Right hindlimb (tissue), 1 donor: ENCODE measurements around the gene FIGNL2.

ENCODE experiments used
- DNase-seq: peaks from one replicate; pipeline ENCODE4 v3.0.0-alpha.2; 2018

Gene FIGNL2

GRCh38 chr12:51852404-51853137 is 4.1 kb upstream of the FIGNL2 start:
- DNase-seq = no peak

- DNase-seq = no peak
Observed at GRCh38 chr12:51851413-51852124, 3.1 kb upstream of the FIGNL2 start.

- DNase-seq = no peak
Observed at GRCh38 chr12:51850965-51851299, 2.4 kb upstream of the FIGNL2 start.

GRCh38 chr12:51850081-51850964 is 1.8 kb upstream of the FIGNL2 start:
- DNase-seq = no peak

GRCh38 chr12:51848841-51849735 is 570 bp upstream of the FIGNL2 start:
- DNase-seq = peak; percentile 66

GRCh38 chr12:51847643-51848325 is 734 bp downstream of the FIGNL2 start:
- DNase-seq = peak; percentile 60

- DNase-seq = peak; percentile 74
Observed at GRCh38 chr12:51846911-51847642, 1.4 kb downstream of the FIGNL2 start.

GRCh38 chr12:51846271-51846691 is 2.2 kb downstream of the FIGNL2 start:
- DNase-seq = no peak

- DNase-seq = no peak
Observed at GRCh38 chr12:51845482-51845881, 3.0 kb downstream of the FIGNL2 start.

- no peak for DNase-seq
Observed at GRCh38 chr12:51844854-51845253, 3.7 kb downstream of the FIGNL2 start.

GRCh38 chr12:51841727-51842126 is 6.8 kb downstream of the FIGNL2 start:
- DNase-seq = no peak

- no peak for DNase-seq
Observed at GRCh38 chr12:51840966-51841365, 7.6 kb downstream of the FIGNL2 start.

GRCh38 chr12:51839310-51839947 is 9.1 kb downstream of the FIGNL2 start:
- no peak for DNase-seq

GRCh38 chr12:51838762-51839161 is 9.8 kb downstream of the FIGNL2 start:
- no peak for DNase-seq

GRCh38 chr12:51838036-51838435 is 10.5 kb downstream of the FIGNL2 start:
- no peak for DNase-seq

GRCh38 chr12:51837286-51837685 is 11.2 kb downstream of the FIGNL2 start:
- no peak for DNase-seq

GRCh38 chr12:51836827-51837173 is 11.7 kb downstream of the FIGNL2 start:
- DNase-seq = no peak

GRCh38 chr12:51836041-51836826 is 12.3 kb downstream of the FIGNL2 start:
- no peak for DNase-seq

GRCh38 chr12:51834411-51834810 is 14.1 kb downstream of the FIGNL2 start:
- no peak for DNase-seq
